ENCODE data around the gene KLHDC9. TPM values are rescaled to one million over a fixed set of nuclear protein-coding genes. Genes with fewer than 3 reads are reported as not detected.
A peak's percentile ranks its signal among the peaks of the same experiment; 100 is the strongest.

The KLHDC9 gene
- total RNA-seq, 1 donor from 2014 or later, result not detected

DNA sequence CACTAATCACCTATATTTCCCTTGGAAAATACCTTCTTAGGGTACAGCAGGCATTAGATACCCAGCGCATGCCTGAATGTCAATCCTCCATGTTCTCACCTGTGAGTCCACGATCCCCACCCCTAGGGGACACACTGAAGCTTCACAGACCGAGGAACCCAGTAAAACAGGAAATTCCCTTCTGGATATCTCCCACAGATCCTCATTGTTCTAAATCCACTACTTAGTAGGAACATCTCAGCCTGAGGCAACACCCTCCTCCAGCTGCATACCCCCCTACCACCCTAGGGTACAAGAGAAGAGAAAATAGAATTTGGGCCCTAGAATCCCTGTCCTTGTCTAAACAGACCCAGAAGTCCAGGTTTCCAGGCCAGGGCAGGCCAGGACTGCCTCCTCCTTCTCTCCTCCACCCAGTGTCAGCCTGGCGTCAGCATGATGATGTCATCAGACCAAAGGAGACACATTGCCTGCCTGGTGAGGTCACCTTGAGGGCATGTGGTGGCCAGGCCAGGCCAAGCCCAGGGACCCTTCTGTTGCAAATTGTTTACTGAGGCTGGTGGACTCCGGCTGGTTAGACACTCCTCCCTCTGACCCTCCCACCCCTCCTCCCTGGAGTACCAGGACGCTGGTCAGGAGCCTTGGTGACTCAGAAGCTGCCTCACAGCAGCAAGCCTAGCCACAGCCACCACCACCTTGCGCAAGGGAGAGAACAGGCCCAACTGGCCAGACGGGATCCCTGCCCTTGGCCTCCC is 15.0 kb upstream of the KLHDC9 start:
- intact Hi-C loops (cut with micrococcal nuclease), result no loop called here
- Mint-ChIP-seq H3K4me1 (peaks cover 14% of the 10 kb centered on the region), H3K27ac (no peak overlapping the region), H3K36me3 (ENCODE audit: low read depth) (no peaks in the 10 kb centered on the region), H3K27me3 (no peaks in the 10 kb centered on the region), H3K4me3 (no peak overlapping the region), H3K9me3 (no peaks in the 10 kb centered on the region)
- no peak for DNase-seq

DNA sequence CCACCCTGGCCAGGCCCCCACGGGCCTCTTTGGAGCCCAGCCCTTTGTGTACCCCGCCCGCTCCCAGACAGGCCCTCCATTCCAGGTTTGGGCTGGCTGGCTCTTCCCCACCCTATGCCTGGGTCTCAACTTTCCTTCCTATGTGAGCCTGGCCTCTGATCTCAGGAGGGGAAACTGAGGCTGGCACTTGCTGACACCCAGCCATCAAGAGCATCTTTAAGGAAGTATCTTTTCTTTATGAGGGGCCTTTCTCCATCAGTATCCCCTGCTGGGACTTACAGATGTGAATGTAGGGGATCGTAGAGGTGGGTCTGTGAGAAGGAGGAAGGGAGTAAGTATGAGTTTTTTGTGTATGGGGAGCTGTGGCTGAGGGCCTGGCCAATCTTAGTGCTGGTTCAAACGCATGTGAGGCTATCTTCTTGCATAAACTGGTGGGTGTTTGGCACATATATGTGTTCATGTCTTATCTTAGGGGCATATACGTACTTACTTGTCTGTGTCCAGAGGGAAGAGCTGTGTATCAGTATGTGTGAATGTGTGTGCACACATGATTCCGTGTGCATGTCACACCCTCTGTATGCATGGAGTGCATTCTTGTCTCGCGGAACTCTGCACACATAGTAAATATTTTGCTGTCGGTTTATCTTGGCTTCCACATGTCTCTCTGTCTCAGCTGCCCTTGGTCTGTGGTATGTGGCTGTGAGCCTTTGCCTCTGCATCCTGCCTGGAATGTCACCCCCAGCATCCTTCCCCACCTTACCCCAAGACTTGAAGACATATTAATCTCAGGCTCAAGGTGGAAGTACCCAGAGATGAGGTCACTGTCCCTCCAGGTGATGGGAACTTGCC is 14.2 kb upstream of the KLHDC9 start:
- Mint-ChIP-seq H3K27ac (no peak overlapping the region), H3K4me3 (no peak overlapping the region), H3K4me1 (peaks cover 17% of the 10 kb centered on the region), H3K36me3 (ENCODE audit: low read depth) (no peaks in the 10 kb centered on the region), H3K9me3 (no peaks in the 10 kb centered on the region), H3K27me3 (no peaks in the 10 kb centered on the region)
- no peak for DNase-seq
- intact Hi-C loops (cut with micrococcal nuclease), result no loop called here

DNA sequence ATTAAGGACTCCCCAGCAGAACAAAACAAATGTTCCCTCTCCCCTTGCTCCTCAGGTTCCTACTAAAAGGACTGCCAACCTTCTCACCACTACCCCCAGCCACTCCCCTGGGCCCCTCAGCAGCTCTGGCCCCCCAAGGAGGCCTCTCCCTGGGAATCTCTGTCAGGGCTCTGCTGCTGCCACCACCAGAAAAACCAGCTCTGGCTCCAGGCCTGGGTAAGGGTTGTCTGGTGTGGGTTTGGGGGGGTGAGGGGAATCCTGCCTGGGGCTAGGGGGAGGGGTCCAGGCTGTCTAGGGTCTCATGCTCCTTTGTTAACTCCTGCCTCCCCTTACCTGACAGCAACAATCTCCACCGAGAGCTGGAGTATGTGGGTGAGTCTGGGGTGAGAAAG is 13.6 kb upstream of the KLHDC9 start:
- Mint-ChIP-seq H3K9me3 (no peaks in the 10 kb centered on the region), H3K27me3 (no peaks in the 10 kb centered on the region), H3K4me1 (peaks cover 18% of the 10 kb centered on the region), H3K27ac (no peak overlapping the region), H3K4me3 (no peak overlapping the region), H3K36me3 (ENCODE audit: low read depth) (no peaks in the 10 kb centered on the region)
- no peak for DNase-seq
- intact Hi-C loops (cut with micrococcal nuclease), result no loop called here

DNA sequence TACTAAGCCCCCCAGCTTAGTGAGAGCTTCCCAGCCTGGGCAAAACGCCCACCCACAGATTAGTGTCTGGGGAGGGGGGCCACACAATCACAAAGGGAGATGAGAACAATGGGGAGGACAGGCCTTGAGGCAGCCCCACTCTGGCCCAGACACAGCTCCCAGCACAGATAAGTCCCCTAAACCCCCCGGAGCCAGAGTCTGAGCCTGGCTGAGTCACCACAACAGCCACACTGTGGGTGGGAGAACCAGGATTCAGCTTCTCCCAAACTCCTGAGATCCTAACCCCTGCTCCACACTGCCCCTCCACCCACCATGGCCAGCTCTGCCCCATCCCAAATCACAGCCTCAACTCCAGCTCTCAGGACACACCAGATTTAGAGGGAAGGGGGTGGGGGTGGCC is 13.0 kb upstream of the KLHDC9 start:
- no peaks in the 10 kb centered on the region for H3K36me3 Mint-ChIP-seq (ENCODE audit: low read depth)

DNA sequence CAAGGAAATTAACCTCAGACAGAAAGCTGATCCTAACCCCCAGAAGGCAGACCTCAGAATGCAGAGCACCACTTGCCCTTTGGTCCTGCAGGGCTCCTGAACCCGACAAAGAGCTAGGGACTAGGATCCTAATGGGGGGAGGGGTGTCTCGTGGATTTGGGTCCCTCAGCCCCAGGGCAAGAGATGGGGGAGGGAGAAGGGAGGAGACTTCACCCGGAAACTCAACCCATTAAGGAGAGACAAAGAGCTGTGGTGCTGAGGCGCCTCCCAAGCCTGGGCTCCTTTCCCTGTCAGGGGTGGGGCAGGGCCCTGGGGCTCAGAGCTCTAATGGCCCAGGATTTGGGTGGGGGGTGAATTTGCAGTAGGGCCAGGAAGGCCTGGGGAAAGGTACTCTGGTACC is 11.7 kb upstream of the KLHDC9 start:
- Mint-ChIP-seq H3K9me3 (no peaks in the 10 kb centered on the region), H3K4me3 (no peak overlapping the region), H3K36me3 (ENCODE audit: low read depth) (no peaks in the 10 kb centered on the region), H3K4me1 (peaks cover 27% of the 10 kb centered on the region), H3K27ac (no peak overlapping the region), H3K27me3 (no peaks in the 10 kb centered on the region)
- no peak for DNase-seq
- intact Hi-C loops (cut with micrococcal nuclease), result no loop called here

More for the DNA sequence above, 13.0 kb upstream of the KLHDC9 start:
- Mint-ChIP-seq H3K9me3 (no peaks in the 10 kb centered on the region), H3K27me3 (no peaks in the 10 kb centered on the region), H3K4me1 (peaks cover 16% of the 10 kb centered on the region), H3K27ac (no peak overlapping the region), H3K4me3 (no peak overlapping the region)
- intact Hi-C loops (cut with micrococcal nuclease), result no loop called here
- DNase-seq, result no peak

DNA sequence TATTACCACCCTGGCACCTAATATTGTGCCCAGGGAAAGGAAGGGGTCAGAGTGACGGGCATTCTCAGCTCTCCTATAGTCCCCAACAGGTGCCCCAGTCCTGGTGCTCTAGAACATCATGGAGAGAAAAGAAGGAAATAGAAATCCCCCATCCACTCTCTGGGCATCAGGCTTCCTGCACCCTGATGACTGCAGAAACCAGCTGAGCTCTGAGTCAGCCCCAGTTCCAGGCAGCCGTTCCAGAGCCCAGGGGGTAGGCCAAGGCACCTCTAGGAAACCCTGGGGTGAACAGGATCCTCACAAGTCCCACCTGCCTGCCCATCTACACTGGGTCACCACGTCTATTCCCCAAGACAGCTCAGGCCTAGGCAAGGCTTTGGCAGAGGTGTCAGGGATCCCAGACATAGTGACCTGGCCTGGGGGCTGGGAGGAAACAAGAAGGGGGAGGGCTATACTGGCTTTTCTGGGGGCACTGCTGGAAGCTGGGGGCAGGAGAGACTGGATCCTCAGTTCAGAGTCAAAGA is 9.5 kb upstream of the KLHDC9 start:
- Mint-ChIP-seq H3K27me3 (no peaks in the 10 kb centered on the region), H3K9me3 (no peaks in the 10 kb centered on the region), H3K4me3 (no peak overlapping the region), H3K27ac (no peak overlapping the region), H3K36me3 (ENCODE audit: low read depth) (no peaks in the 10 kb centered on the region), H3K4me1 (peaks cover 44% of the 10 kb centered on the region)
- intact Hi-C loops (cut with micrococcal nuclease), result no loop called here
- no peak for DNase-seq

DNA sequence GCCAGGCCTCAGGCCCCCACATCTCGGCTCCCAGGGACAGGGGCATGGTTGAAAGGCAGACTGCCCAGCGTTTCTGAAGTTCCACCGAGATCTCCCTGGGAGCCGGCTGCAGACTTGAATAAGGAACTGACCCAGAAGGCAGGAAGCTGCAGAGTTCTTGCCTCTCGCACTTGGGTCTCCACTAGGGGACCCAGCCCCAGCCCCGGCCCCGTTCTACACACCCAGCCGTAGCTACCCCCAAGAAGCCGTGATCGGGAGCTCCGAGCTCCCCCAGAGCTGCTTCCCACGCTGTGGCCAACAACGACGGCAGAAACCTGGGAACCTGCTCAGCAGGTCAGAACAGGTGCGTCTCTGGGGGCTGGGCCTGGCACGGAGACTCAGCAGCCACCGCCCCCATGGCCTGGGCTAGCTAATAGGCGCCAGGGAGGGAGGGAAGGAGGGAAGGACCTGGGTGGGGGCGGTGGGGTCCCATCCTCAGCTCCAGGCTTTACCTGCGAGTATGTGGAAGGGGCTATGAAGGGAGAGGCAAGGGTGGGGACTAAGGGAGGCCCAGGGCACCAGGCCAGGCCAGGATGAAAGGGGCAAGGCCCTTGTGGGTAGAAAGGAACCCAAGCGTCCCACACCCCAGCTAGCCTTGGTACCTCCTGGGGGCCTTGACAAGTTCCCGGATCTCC is 8.8 kb upstream of the KLHDC9 start, which contains the start of gene NECTIN4:
TSS of gene NECTIN4 (minus strand) at position 308 of the 674 bp plus-strand sequence. CDS start at position 46, 262 bp downstream.
- intact Hi-C loops (cut with micrococcal nuclease), result no loop called here

DNA sequence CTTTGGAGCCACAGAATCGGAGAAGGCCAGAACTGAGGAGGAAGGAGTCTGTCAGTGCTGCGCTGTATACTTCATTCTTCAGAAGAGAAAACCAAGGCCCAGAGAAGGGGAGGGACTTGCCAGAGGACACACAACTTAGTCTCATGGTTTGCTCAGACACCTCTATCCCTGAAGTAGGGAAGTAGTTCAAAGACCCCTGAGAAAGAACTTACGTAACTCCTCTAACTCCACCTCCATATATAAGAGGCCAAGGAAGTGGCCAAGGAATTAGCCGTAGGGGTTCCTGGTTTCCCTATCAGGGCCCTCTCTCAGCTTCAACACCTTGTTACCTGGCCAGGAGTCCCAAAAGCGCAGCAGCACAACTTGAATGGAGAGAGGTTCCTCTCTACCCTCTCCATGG is 8.2 kb upstream of the KLHDC9 start:
- no peaks in the 10 kb centered on the region for H3K27me3 Mint-ChIP-seq
- no peaks in the 10 kb centered on the region for H3K9me3 Mint-ChIP-seq
- H3K4me1 Mint-ChIP-seq, result peaks cover 49% of the 10 kb centered on the region
- no peaks in the 10 kb centered on the region for H3K36me3 Mint-ChIP-seq (ENCODE audit: low read depth)
- no peak for DNase-seq
- H3K27ac Mint-ChIP-seq, result no peak overlapping the region
- intact Hi-C loops (cut with micrococcal nuclease), result no loop called here
- H3K4me3 Mint-ChIP-seq, result no peak overlapping the region

More for the DNA sequence above, 8.8 kb upstream of the KLHDC9 start, which contains the start of gene NECTIN4:
- H3K4me3 Mint-ChIP-seq, result no peak within 1 kb of the TSS
- no peaks in the 10 kb centered on the region for H3K36me3 Mint-ChIP-seq (ENCODE audit: low read depth)
- H3K9me3 Mint-ChIP-seq, result no peaks in the 10 kb centered on the region
- H3K27me3 Mint-ChIP-seq, result no peaks in the 10 kb centered on the region
- DNase-seq, result no peak
- H3K27ac Mint-ChIP-seq, result no peak within 1 kb of the TSS
- peaks cover 46% of the 10 kb centered on the region for H3K4me1 Mint-ChIP-seq

DNA sequence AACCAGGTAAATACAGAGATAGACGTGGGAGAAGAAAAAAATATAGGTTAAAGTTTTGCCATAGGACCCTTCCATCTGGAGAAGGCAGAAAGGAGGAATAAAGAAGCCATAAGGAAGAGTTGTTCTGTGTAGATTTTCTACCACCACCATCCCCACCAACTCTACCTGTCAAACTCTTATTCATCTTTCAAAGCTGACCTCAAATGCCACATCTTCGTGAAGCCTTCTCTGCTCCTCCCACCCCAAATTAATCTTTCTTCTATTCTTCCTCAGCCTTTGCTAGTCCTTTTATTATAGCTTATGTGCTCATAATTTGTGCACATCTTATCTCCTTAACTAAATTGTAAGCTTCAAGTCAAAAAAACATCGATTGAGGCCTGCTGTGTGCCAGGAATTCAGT is 7.5 kb upstream of the KLHDC9 start:
- no peaks in the 10 kb centered on the region for H3K27me3 Mint-ChIP-seq
- H3K36me3 Mint-ChIP-seq (ENCODE audit: low read depth), result no peaks in the 10 kb centered on the region
- H3K4me1 Mint-ChIP-seq, result peaks cover 53% of the 10 kb centered on the region
- H3K27ac Mint-ChIP-seq, result peak overlapping the region; percentile 5
- DNase-seq, result no peak
- no peaks in the 10 kb centered on the region for H3K9me3 Mint-ChIP-seq
- intact Hi-C loops (cut with micrococcal nuclease), result no loop called here
- H3K4me3 Mint-ChIP-seq, result no peak overlapping the region

DNA sequence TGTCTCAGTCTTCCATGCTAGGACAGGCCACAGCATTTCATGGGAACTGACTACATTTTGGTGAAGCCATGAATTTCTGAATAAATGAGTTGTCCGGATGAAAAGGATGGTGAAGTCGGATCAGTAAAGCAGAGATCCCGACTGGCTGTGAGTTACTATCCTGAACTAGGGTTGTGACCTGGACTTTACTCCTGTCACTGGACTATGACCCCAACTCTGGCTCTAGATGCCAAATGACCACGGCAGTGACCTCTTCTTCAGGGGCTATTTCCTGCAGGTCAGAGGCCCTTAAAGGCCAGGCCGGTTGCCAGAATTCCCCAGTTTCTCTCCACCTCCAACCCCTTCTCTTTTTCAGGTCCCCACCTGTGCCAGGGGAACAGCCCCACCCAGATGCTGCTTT is 7.1 kb upstream of the KLHDC9 start:
- no peak overlapping the region for H3K4me3 Mint-ChIP-seq
- peaks cover 54% of the 10 kb centered on the region for H3K4me1 Mint-ChIP-seq
- peak overlapping the region; percentile 5 for H3K27ac Mint-ChIP-seq
- no peak for DNase-seq
- no peaks in the 10 kb centered on the region for H3K9me3 Mint-ChIP-seq
- intact Hi-C loops (cut with micrococcal nuclease), result no loop called here
- no peaks in the 10 kb centered on the region for H3K36me3 Mint-ChIP-seq (ENCODE audit: low read depth)
- H3K27me3 Mint-ChIP-seq, result no peaks in the 10 kb centered on the region

DNA sequence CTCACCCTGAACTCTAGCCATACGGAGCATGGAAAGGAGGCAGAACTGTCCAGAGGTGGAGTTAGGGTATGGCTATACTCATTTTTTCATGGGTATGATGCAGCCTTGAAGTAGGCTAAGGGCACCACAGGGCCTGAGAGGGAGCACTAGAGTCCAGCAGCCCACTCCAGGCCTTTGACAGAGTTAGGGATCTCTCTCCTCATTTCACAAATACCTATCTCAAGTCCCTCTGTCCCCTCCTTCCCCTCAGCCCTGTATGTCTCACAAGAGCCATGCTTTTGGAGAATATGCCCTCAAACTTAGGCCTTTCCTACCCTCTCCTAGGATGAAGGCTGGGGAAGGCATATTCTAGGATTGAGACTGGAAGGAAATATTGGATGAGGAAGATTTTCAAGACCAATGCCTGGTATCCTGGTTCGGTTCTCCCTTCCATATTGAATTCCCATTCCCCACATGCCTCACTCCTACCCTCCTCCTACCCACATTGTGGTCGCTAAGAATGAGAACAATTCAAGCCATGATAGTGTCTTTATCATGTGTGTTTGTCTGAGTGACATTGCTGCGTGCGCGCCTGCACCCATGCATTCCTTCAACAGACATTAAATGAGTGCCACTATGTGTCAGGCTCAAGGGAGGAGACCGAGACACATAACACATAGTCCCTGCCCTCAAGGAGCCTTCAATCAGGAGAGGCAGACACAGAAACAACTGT is 6.2 kb upstream of the KLHDC9 start:
- H3K36me3 Mint-ChIP-seq (ENCODE audit: low read depth), result no peaks in the 10 kb centered on the region
- no peak for DNase-seq
- intact Hi-C loops (cut with micrococcal nuclease), result loop anchor here (1.0 kb wide), 2 partner anchors 22 to 47 kb away; partner anchors contain the start of gene USF1
- no peak overlapping the region for H3K27ac Mint-ChIP-seq
- H3K9me3 Mint-ChIP-seq, result no peaks in the 10 kb centered on the region
- H3K4me1 Mint-ChIP-seq, result peaks cover 62% of the 10 kb centered on the region
- H3K4me3 Mint-ChIP-seq, result no peak overlapping the region
- no peaks in the 10 kb centered on the region for H3K27me3 Mint-ChIP-seq

DNA sequence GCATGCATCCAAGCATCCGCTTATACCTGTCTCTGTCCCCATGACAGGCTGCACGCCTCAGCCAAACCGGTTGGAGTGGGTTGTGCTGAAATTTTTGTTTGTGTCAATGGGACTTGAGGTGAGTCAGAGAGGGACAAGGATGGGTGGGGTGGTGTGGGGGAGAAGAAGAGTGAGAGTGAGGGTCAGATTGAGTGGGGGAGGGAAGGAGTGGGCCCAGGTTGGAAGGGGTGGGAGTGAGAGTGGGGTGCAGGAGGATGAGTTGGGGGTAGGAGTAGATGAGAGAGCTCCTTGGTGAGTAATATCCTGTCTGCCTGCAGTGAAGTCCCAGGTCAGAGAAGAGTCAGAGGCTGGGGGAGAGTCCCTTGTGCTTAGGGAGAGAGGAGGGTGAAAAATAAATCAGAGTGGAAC is 5.5 kb upstream of the KLHDC9 start:
- Mint-ChIP-seq H3K9me3 (no peaks in the 10 kb centered on the region), H3K27me3 (peaks cover 2% of the 10 kb centered on the region), H3K4me3 (peak overlapping the region; percentile 50), H3K36me3 (ENCODE audit: low read depth) (peaks cover 2% of the 10 kb centered on the region), H3K4me1 (peaks cover 66% of the 10 kb centered on the region), H3K27ac (peak overlapping the region; percentile 85)
- peak; percentile 76 for DNase-seq
- intact Hi-C loops (cut with micrococcal nuclease), result loop anchor here (1.0 kb wide), 2 partner anchors 22 to 47 kb away; partner anchors contain the start of gene USF1

DNA sequence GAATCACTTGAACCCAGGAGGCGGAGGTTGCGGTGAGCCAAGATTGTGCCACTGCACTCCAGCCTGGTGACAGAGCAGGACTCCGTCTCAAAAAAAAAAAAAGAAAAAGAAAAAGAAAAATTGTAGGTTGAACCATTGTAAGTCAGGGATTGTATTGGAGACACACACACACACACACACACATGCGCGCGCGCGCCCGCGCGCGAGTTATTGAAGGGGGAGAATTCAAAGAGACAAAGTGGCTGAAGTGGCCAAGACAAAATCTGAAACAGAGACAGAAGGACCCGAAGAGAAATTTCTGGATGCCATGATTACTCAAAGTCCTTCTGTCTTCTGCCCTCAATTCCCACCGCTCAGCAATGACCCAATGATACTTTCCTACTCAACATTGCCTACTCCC is 3.7 kb upstream of the KLHDC9 start:
- DNase-seq, result no peak
- Mint-ChIP-seq H3K4me1 (peaks cover 69% of the 10 kb centered on the region), H3K27ac (no peak overlapping the region), H3K27me3 (peaks cover 2% of the 10 kb centered on the region), H3K9me3 (no peaks in the 10 kb centered on the region), H3K4me3 (no peak overlapping the region), H3K36me3 (ENCODE audit: low read depth) (peaks cover 8% of the 10 kb centered on the region)
- intact Hi-C loops (cut with micrococcal nuclease), result no loop called here

Measured in activated CD4-positive, alpha-beta T cell treated with anti-CD3 and anti-CD28 coated beads, Interleukin-2, amount 10 ng/mL, durations not matched to agents 24 days and 14 days (primary cell).